ENCODE data around the gene LDLRAD3.
A peak's percentile ranks its signal among the peaks of the same experiment; 100 is the strongest.

The LDLRAD3 gene

DNA sequence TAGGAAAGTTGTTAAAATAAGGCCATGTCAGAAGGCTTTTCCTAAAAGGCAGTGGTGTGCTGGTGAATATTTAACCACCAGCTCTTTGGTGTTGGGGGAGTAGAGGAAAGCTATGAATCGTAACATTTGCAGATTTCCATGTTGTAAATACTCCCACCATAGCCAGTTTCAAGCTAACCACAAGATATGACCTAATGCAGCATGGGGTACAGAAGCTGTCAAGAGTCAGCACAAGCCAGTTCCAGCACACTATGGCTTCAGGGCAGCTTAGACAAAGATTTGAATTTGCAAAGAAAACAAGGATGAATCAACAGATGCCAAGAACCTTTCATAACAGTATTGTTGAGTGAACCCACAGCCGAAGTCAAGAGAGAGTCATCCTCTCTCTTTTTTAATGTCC lies 305.4 kb downstream of the LDLRAD3 start:
- Mint-ChIP-seq H3K4me3 (no peak overlapping the region), H3K36me3 (ENCODE audit: low read depth) (no peaks in the 10 kb centered on the region), H3K9me3 (peaks cover 17% of the 10 kb centered on the region)

DNA sequence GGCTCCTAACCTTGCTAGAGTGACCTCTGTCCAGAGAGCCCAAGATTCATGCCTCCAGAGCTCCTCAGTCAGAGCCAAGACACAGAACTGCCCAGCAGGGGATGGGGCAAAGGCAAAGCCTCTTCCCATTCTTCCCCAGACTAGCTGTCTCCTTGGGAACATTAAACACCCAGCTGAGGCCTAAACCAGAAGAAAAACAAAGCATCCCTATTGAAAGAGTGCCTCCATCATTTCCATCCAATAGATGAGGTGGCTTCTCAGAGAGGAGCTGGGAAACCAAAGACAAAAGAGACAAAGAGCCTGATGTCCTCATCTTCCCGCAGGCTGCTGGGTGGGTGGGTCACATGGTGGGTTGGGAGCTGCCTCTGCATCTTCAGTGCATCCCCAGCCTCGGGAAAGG lies 308.0 kb downstream of the LDLRAD3 start:
- no peak for TF ChIP-seq CTCF (IDR thresholded peaks at IDR 0.05; ENCODE audit: unreplicated experiment in 3 of 3)
- H3K9me3 Mint-ChIP-seq: peaks cover 17% of the 10 kb centered on the region
- H3K27me3 Mint-ChIP-seq (ENCODE audit: low read depth): peaks cover 7% of the 10 kb centered on the region
- no peak overlapping the region for H3K27ac Mint-ChIP-seq
- H3K4me3 Mint-ChIP-seq: no peak overlapping the region
- H3K36me3 Mint-ChIP-seq (ENCODE audit: low read depth): no peaks in the 10 kb centered on the region
- H3K4me1 Mint-ChIP-seq: peaks cover 21% of the 10 kb centered on the region

More for the DNA sequence above, 305.4 kb downstream of the LDLRAD3 start:
- peaks cover 7% of the 10 kb centered on the region for H3K27me3 Mint-ChIP-seq (ENCODE audit: low read depth)
- TF ChIP-seq CTCF (IDR thresholded peaks at IDR 0.05; ENCODE audit: unreplicated experiment in 3 of 3): no peak
- H3K27ac Mint-ChIP-seq: peak overlapping the region; percentile 48 to 82 (median 59)
- peaks cover 19% of the 10 kb centered on the region for H3K4me1 Mint-ChIP-seq

GRCh38 chr11:36253238-36253637 lies 309.4 kb downstream of the LDLRAD3 start:
- H3K4me1 Mint-ChIP-seq: peaks cover 35% of the 10 kb centered on the region
- no peaks in the 10 kb centered on the region for H3K36me3 Mint-ChIP-seq (ENCODE audit: low read depth)
- no peak overlapping the region for H3K4me3 Mint-ChIP-seq
- H3K27ac Mint-ChIP-seq: peak overlapping the region in 2 of 3 experiments; percentile 14 to 25
- no peak for TF ChIP-seq CTCF (IDR thresholded peaks at IDR 0.05; ENCODE audit: unreplicated experiment in 3 of 3)
- peaks cover 17% of the 10 kb centered on the region for H3K9me3 Mint-ChIP-seq
- peaks cover 12% of the 10 kb centered on the region for H3K27me3 Mint-ChIP-seq (ENCODE audit: low read depth)

DNA sequence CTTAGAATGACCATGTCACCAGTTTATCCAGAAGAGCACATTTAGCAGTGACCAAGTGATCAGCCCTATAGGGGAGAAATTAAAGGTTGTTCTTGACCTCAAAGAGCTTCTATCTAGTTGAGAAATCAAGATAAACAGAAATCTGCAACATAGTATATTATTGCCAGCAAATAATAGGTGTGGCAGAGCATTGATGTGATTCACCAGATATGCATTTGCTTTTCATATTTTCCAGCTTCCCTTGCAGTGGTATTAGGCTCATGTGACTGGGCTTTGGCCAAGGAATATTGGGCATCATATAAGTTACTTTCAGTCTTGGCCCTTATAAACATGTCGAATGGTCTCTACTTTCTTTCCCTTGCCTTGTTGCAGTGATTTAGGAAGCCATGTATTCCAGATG lies 310.9 kb downstream of the LDLRAD3 start:
- Mint-ChIP-seq H3K4me1 (peaks cover 33% of the 10 kb centered on the region), H3K27ac (no peak overlapping the region), H3K27me3 (ENCODE audit: low read depth) (peaks cover 19% of the 10 kb centered on the region), H3K36me3 (ENCODE audit: low read depth) (no peaks in the 10 kb centered on the region), H3K9me3 (peaks cover 14% of the 10 kb centered on the region), H3K4me3 (no peak overlapping the region)
- TF ChIP-seq CTCF (IDR thresholded peaks at IDR 0.05; ENCODE audit: unreplicated experiment in 3 of 3): no peak

- Mint-ChIP-seq H3K4me3 (no peak overlapping the region), H3K9me3 (no peaks in the 10 kb centered on the region), H3K27ac (peak overlapping the region; percentile 2 to 53 (median 20)), H3K4me1 (peaks cover 33% of the 10 kb centered on the region), H3K27me3 (ENCODE audit: low read depth) (peaks cover 28% of the 10 kb centered on the region), H3K36me3 (ENCODE audit: low read depth) (no peaks in the 10 kb centered on the region)
- TF ChIP-seq CTCF (IDR thresholded peaks at IDR 0.05; ENCODE audit: unreplicated experiment in 3 of 3): no peak
Measured at GRCh38 chr11:36257351-36257750, 313.5 kb downstream of the LDLRAD3 start.

GRCh38 chr11:36258730-36259360 lies 315.0 kb downstream of the LDLRAD3 start:
- Mint-ChIP-seq H3K27ac (peak overlapping the region in 2 of 3 experiments; percentile 32 to 62), H3K9me3 (no peaks in the 10 kb centered on the region), H3K4me3 (no peak overlapping the region), H3K27me3 (ENCODE audit: low read depth) (peaks cover 25% of the 10 kb centered on the region), H3K36me3 (ENCODE audit: low read depth) (no peaks in the 10 kb centered on the region), H3K4me1 (peaks cover 23% of the 10 kb centered on the region)
- TF ChIP-seq CTCF (IDR thresholded peaks at IDR 0.05; ENCODE audit: unreplicated experiment in 3 of 3): peak; percentile 53 to 70 (median 64)

Data from nephron (organoid).